ENCODE data around the gene ARNT2.

The ARNT2 gene

GRCh38 chr15:80462836-80463512 lies 58.8 kb downstream of the ARNT2 start:
- Histone ChIP-seq H3K27me3 (peaks cover 0 to 54% (median 0%) of the 10 kb centered on the region in 11 experiments; a peak in 4 of 22 replicates), H3K4me3 (no peak overlapping the region), H3K9ac (no peak overlapping the region), H3K4me1 (peaks cover 0 to 60% (median 0%) of the 10 kb centered on the region in 10 experiments; a peak in 7 of 20 replicates), H3K36me3 (no peaks in the 10 kb centered on the region), H3K9me3 (replicated peaks in 1 of 11) (no peaks in the 10 kb centered on the region), H4K20me1 (no peaks in the 10 kb centered on the region), H3K27ac (no peak overlapping the region), H3K4me2 (peak overlapping the region in 3 of 11 experiments; percentile 57 to 73 (median 65); a peak in 5 of 22 replicates)
- TF ChIP-seq Cebpa-rat (IDR thresholded peaks at IDR 0.05), result no peak

DNA sequence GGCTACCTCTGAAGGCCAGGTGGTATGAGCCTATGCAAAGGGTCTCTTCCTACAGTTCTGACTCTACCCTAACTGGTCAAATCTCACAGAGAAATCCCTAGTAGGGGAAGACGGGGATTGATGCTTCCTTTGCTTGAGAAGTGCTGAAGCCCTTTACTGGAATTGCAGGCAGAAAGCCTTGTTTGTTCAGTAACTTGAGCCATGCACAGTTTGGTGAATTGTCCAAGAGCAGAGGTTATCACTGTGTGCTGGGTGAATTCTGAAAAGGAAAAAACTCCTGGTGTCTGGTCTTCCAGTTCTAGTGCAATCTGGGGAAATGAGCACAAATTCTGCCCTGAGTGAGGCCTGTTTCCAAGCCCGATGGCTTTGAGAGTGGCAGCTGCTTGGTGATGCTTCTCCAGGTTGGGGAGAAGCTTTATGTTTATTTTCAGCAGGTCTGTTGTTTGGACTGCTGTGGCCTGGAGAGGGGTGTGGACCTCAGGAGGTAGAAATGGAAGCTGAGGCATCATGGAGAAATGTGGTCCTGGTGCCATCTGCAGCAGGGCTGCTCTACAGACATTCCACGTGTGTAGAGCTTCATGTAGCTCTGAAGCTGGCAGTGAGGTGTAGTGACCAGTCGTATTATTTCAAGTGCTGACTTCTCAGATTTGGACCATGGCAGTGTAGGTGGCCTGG lies 60.9 kb downstream of the ARNT2 start:
- Histone ChIP-seq H3K36me3 (peaks cover 0 to 4% (median 0%) of the 10 kb centered on the region in 11 experiments; a peak in 2 of 22 replicates), H3K9me3 (replicated peaks in 1 of 11) (no peaks in the 10 kb centered on the region), H3K4me1 (peaks cover 0 to 54% (median 0%) of the 10 kb centered on the region in 10 experiments; a peak in 7 of 20 replicates), H4K20me1 (no peaks in the 10 kb centered on the region), H3K9ac (no peak overlapping the region), H3K27ac (no peak overlapping the region), H3K4me3 (no peak overlapping the region), H3K4me2 (no peak overlapping the region), H3K27me3 (peaks cover 0 to 47% (median 0%) of the 10 kb centered on the region in 11 experiments; a peak in 4 of 22 replicates)
- no peak for TF ChIP-seq Cebpa-rat (IDR thresholded peaks at IDR 0.05)

DNA sequence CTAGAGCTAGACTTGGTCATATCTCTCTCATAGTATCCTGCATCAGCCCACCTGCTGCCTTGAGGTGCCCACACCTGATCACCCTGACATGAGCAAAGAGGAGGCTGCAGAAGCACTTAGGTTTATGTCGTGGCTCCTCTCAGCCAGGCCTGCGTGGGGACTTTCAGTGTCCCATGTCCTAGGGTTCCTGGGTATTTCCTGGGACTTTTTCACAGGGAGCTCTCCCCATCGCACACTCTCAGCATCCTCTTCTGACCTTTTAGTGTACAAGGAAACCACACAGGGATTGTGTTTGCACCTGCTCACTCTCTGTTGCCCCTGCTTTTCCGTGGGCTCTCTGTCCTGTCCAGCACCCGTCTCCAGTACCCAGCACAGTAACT lies 61.4 kb downstream of the ARNT2 start:
- Histone ChIP-seq H3K4me3 (no peak overlapping the region), H3K27me3 (peaks cover 0 to 47% (median 0%) of the 10 kb centered on the region in 11 experiments; a peak in 4 of 22 replicates), H3K4me2 (no peak overlapping the region), H3K36me3 (peaks cover 0 to 9% (median 2%) of the 10 kb centered on the region in 11 experiments; a peak in 7 of 22 replicates), H4K20me1 (no peaks in the 10 kb centered on the region), H3K9me3 (replicated peaks in 1 of 11) (no peaks in the 10 kb centered on the region), H3K27ac (no peak overlapping the region), H3K9ac (no peak overlapping the region), H3K4me1 (peaks cover 0 to 54% (median 0%) of the 10 kb centered on the region in 10 experiments; a peak in 7 of 20 replicates)
- TF ChIP-seq Cebpa-rat (IDR thresholded peaks at IDR 0.05), result no peak

DNA sequence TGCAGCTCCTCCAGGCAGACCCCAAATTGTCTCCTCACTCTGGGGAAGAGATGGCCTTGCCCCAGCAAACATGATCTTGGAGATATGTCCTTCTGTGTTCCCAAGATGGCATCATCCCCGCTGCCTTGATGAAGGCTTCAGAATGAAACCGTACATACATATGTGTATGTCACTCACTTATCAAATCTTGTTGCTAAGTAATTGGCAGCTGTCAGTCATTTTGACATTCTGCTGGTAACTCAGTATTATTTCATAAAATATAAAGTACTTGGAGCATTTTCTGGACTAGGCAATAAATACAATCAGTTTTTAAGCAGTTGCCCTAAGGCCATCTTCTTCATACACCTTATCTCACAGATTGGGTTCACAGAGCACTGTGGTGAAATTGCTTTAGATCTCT lies 62.4 kb downstream of the ARNT2 start:
- Histone ChIP-seq H3K27ac (no peak overlapping the region), H3K4me3 (no peak overlapping the region), H3K9me3 (replicated peaks in 1 of 11) (no peaks in the 10 kb centered on the region), H3K36me3 (peaks cover 0 to 16% (median 9%) of the 10 kb centered on the region in 11 experiments; a peak in 7 of 22 replicates), H3K27me3 (peaks cover 0 to 47% (median 0%) of the 10 kb centered on the region in 11 experiments; a peak in 4 of 22 replicates), H3K9ac (no peak overlapping the region), H3K4me2 (no peak overlapping the region), H4K20me1 (no peaks in the 10 kb centered on the region), H3K4me1 (peaks cover 0 to 54% (median 0%) of the 10 kb centered on the region in 10 experiments; a peak in 6 of 20 replicates)
- TF ChIP-seq Cebpa-rat (IDR thresholded peaks at IDR 0.05), result no peak

GRCh38 chr15:80467311-80467714 lies 63.1 kb downstream of the ARNT2 start:
- no peak overlapping the region for H3K4me3 ChIP-seq

GRCh38 chr15:80468796-80469195 lies 64.6 kb downstream of the ARNT2 start:
- no peak for TF ChIP-seq Cebpa-rat (IDR thresholded peaks at IDR 0.05)
- H3K4me1 ChIP-seq, result peaks cover 0 to 54% (median 12%) of the 10 kb centered on the region in 10 experiments; a peak in 11 of 20 replicates
- H3K4me2 ChIP-seq, result no peak overlapping the region
- H3K9me3 ChIP-seq (replicated peaks in 1 of 11), result no peaks in the 10 kb centered on the region; a peak in 1 of 22 replicates
- no peak overlapping the region for H3K4me3 ChIP-seq
- no peak overlapping the region for H3K27ac ChIP-seq
- peaks cover 0 to 38% (median 0%) of the 10 kb centered on the region in 11 experiments; a peak in 4 of 22 replicates for H3K27me3 ChIP-seq
- no peak overlapping the region for H3K9ac ChIP-seq
- H4K20me1 ChIP-seq, result no peaks in the 10 kb centered on the region
- peaks cover 0 to 18% (median 9%) of the 10 kb centered on the region in 11 experiments; a peak in 7 of 22 replicates for H3K36me3 ChIP-seq

More at GRCh38 chr15:80467311-80467714, 63.1 kb downstream of the ARNT2 start:
- peaks cover 0 to 18% (median 9%) of the 10 kb centered on the region in 11 experiments; a peak in 7 of 22 replicates for H3K36me3 ChIP-seq
- H3K9me3 ChIP-seq (replicated peaks in 1 of 11), result no peaks in the 10 kb centered on the region
- no peak overlapping the region for H3K4me2 ChIP-seq
- H3K9ac ChIP-seq, result no peak overlapping the region
- no peak overlapping the region for H3K27ac ChIP-seq
- TF ChIP-seq Cebpa-rat (IDR thresholded peaks at IDR 0.05), result no peak
- peaks cover 0 to 46% (median 0%) of the 10 kb centered on the region in 11 experiments; a peak in 4 of 22 replicates for H3K27me3 ChIP-seq
- H4K20me1 ChIP-seq, result no peaks in the 10 kb centered on the region
- peaks cover 0 to 54% (median 0%) of the 10 kb centered on the region in 10 experiments; a peak in 7 of 20 replicates for H3K4me1 ChIP-seq

GRCh38 chr15:80471881-80472280 lies 67.7 kb downstream of the ARNT2 start:
- Histone ChIP-seq H3K4me2 (peak overlapping the region in 3 of 11 experiments; percentile 79 to 89 (median 85); a peak in 7 of 22 replicates), H3K27ac (peak overlapping the region in 3 of 11 experiments; percentile 74 to 95 (median 93); a peak in 6 of 22 replicates), H3K27me3 (peaks cover 0 to 7% (median 0%) of the 10 kb centered on the region in 11 experiments; a peak in 2 of 22 replicates), H3K9ac (peak overlapping the region in 2 of 11 experiments; percentile 81 to 82; a peak in 3 of 22 replicates), H3K9me3 (replicated peaks in 1 of 11) (peaks cover 12 to 24% (median 16%) of the 10 kb centered on the region in 11 experiments; a peak in 21 of 22 replicates), H4K20me1 (no peaks in the 10 kb centered on the region), H3K36me3 (peaks cover 0 to 36% (median 16%) of the 10 kb centered on the region in 11 experiments; a peak in 10 of 22 replicates), H3K4me1 (peaks cover 0 to 82% (median 13%) of the 10 kb centered on the region in 10 experiments; a peak in 11 of 20 replicates), H3K4me3 (no peak overlapping the region)
- TF ChIP-seq Cebpa-rat (IDR thresholded peaks at IDR 0.05), result no peak

GRCh38 chr15:80473286-80474223 lies 69.4 kb downstream of the ARNT2 start:
- no peaks in the 10 kb centered on the region for H4K20me1 ChIP-seq
- H3K4me3 ChIP-seq, result no peak overlapping the region
- H3K27me3 ChIP-seq, result no peaks in the 10 kb centered on the region
- peaks cover 12 to 30% (median 18%) of the 10 kb centered on the region in 11 experiments; a peak in 21 of 22 replicates for H3K9me3 ChIP-seq (replicated peaks in 1 of 11)
- peaks cover 0 to 97% (median 13%) of the 10 kb centered on the region in 10 experiments; a peak in 11 of 20 replicates for H3K4me1 ChIP-seq
- H3K9ac ChIP-seq, result peak overlapping the region in 4 of 11 experiments; percentile 39 to 82 (median 78); a peak in 7 of 22 replicates
- peak overlapping the region in 6 of 11 experiments; percentile 20 to 95 (median 76); a peak in 11 of 22 replicates for H3K27ac ChIP-seq
- peak overlapping the region in 6 of 11 experiments; percentile 25 to 89 (median 77); a peak in 11 of 22 replicates for H3K4me2 ChIP-seq
- peaks cover 0 to 37% (median 16%) of the 10 kb centered on the region in 11 experiments; a peak in 11 of 22 replicates for H3K36me3 ChIP-seq
- no peak for TF ChIP-seq Cebpa-rat (IDR thresholded peaks at IDR 0.05)

Measured in BLaER1 treated with 17β-estradiol and CSF1 and Interleukin-3, amounts not matched to agents 10 nM and 100 nM (cell line).